H1 (cell line): ENCODE data around the gene MYMX. TPM values are rescaled to one million over a fixed set of nuclear protein-coding genes. Genes with fewer than 3 reads are reported as not detected.

Experiments used
- CTCF ChIA-PET: fragments of 300-600 bp; sonication (Branson Sonifier 250); formaldehyde crosslinking; loops from one replicate; lab custom pipeline; 2021; ENCODE audit not compliant: partially characterized antibody; lab: Charles Lee
- POLR2A ChIA-PET: fragments of 300-600 bp; sonication (Branson Sonifier 250); formaldehyde crosslinking; loops from one replicate; lab custom pipeline; 2021; ENCODE audit warnings: inconsistent platforms; ENCODE audit not compliant: partially characterized antibody; lab: Charles Lee
- DNase-seq, 2 experiments: peaks; one replicate each; pipeline versions ENCODE4 v3.0.0 to v3.0.0-alpha.2; 2010 to 2022; ENCODE audit warnings: low spot score in 2 of 2, low read depth in 1 of 2, mixed read lengths in 1 of 2
- FAIRE-seq: peaks from 2 replicates; lab custom pipeline; 2011; peaks lifted over from hg19 to GRCh38; lab: Jason Lieb, UNC
- H2AFZ ChIP-seq: 2 replicates; pipeline ENCODE4 v1.8.1; 2012; ENCODE audit warnings: low read length, inconsistent platforms
- H2AK5ac ChIP-seq: 2 replicates; pipeline ENCODE4 v1.6.1; 2013; ENCODE audit warnings: low read depth, low read length
- H2BK120ac ChIP-seq: replicated peaks from 2 replicates; pipeline ENCODE3; 2013; ENCODE audit warnings: low read depth, low read length, inconsistent platforms
- H2BK12ac ChIP-seq: 2 replicates; pipeline ENCODE4 v1.6.1; 2013; ENCODE audit warnings: low read depth, low read length
- H2BK15ac ChIP-seq: 2 replicates; pipeline ENCODE4 v1.6.1; 2013; ENCODE audit warnings: low read length
- H2BK20ac ChIP-seq: 2 replicates; pipeline ENCODE4 v1.6.1; 2013; ENCODE audit warnings: low read length
- H2BK5ac ChIP-seq: 2 replicates; pipeline ENCODE4 v1.6.1; 2013; ENCODE audit warnings: low read depth, low read length
- H3K14ac ChIP-seq: 2 replicates; pipeline ENCODE4 v1.6.1; 2013; ENCODE audit warnings: inconsistent platforms; ENCODE audit not compliant: insufficient read length
- H3K18ac ChIP-seq: 2 replicates; pipeline ENCODE4 v1.6.1; 2013; ENCODE audit warnings: low read length; ENCODE audit errors: extremely low read depth
- H3K23ac ChIP-seq: 2 replicates; pipeline ENCODE4 v1.6.1; 2013; ENCODE audit warnings: inconsistent platforms; ENCODE audit not compliant: insufficient read length
- H3K23me2 ChIP-seq: 2 replicates; pipeline ENCODE4 v1.6.1; 2013; ENCODE audit warnings: low read depth, low read length
- H3K27ac ChIP-seq: 2 replicates; pipeline ENCODE4 v1.6.1; 2011; ENCODE audit warnings: low read depth, low read length, inconsistent platforms
- H3K27me3 ChIP-seq, 4 experiments: replicated peaks in 1 of 4; 1 replicate in 1 of 4; 2 replicates in 3 of 4; pipeline versions ENCODE4 v1.6.1 to v1.8.1; 2011 to 2013; ENCODE audit warnings: low read length in 3 of 4, mild to moderate bottlenecking in 3 of 4, inconsistent platforms in 2 of 4, mixed read lengths in 2 of 4, moderate library complexity in 1 of 4; ENCODE audit not compliant: control insufficient read depth in 3 of 4, insufficient read depth in 3 of 4; ENCODE audit errors: extremely low read depth in 1 of 4
- H3K36me3 ChIP-seq, 4 experiments: 2 replicates each; pipeline versions ENCODE4 v1.6.1 to v1.8.1; 2011 to 2013; ENCODE audit warnings: mild to moderate bottlenecking in 4 of 4, low read length in 3 of 4, moderate library complexity in 2 of 4, control low read depth in 1 of 4, inconsistent platforms in 1 of 4; ENCODE audit not compliant: insufficient read depth in 4 of 4, control insufficient read depth in 2 of 4
- H3K4ac ChIP-seq: replicated peaks from 2 replicates; pipeline ENCODE3; 2013; ENCODE audit warnings: low read length, low read depth, mixed read lengths, inconsistent platforms; ENCODE audit not compliant: insufficient read length
- H3K4me1 ChIP-seq, 4 experiments: replicated peaks in 1 of 4; 1 replicate in 1 of 4; 2 replicates in 3 of 4; pipeline versions ENCODE4 v1.6.1 to v1.8.1; 2011 to 2013; ENCODE audit warnings: low read length in 3 of 4, inconsistent platforms in 2 of 4, mixed read lengths in 1 of 4; ENCODE audit not compliant: insufficient read depth in 4 of 4, control insufficient read depth in 3 of 4
- H3K4me2 ChIP-seq, 2 experiments: 2 replicates each; pipeline versions ENCODE4 v1.6.1 to v1.8.1; 2011 to 2013; ENCODE audit warnings: low read depth in 2 of 2, low read length in 2 of 2, control low read depth in 1 of 2, inconsistent platforms in 1 of 2, mild to moderate bottlenecking in 1 of 2; ENCODE audit not compliant: insufficient read depth in 1 of 2
- H3K4me3 ChIP-seq, 4 experiments: fragments of 200-600, 300-600 bp in 1 of 4; sonication (generic), shearing (Covaris generic), sonication (Bioruptor Twin) in 1 of 4; 2 replicates each; pipeline versions ENCODE4 v1.5.1 to v1.8.1; 2011 to 2016; ENCODE audit warnings: low read length in 4 of 4, low read depth in 3 of 4, control low read depth in 2 of 4, inconsistent platforms in 2 of 4, mild to moderate bottlenecking in 2 of 4, mixed read lengths in 1 of 4, moderate library complexity in 1 of 4; ENCODE audit not compliant: insufficient read depth in 2 of 4; ENCODE audit errors: extremely low read depth in 1 of 4
- H3K56ac ChIP-seq: replicated peaks from 2 replicates; pipeline ENCODE3; 2013; ENCODE audit warnings: low read depth, mild to moderate bottlenecking, mixed read lengths, low read length, inconsistent platforms; ENCODE audit not compliant: insufficient read length
- H3K79me1 ChIP-seq: 2 replicates; pipeline ENCODE4 v1.6.1; 2013; ENCODE audit warnings: low read depth, low read length, control low read depth
- H3K79me2 ChIP-seq, 2 experiments: 2 replicates each; pipeline versions ENCODE4 v1.6.1 to v1.8.1; 2012 to 2013; ENCODE audit warnings: low read length in 2 of 2, mild to moderate bottlenecking in 2 of 2, inconsistent platforms in 1 of 2; ENCODE audit not compliant: insufficient read depth in 2 of 2, control insufficient read depth in 1 of 2
- H3K9ac ChIP-seq, 4 experiments: replicated peaks in 1 of 4; 1 replicate in 1 of 4; 2 replicates in 3 of 4; pipeline versions ENCODE4 v1.6.1 to v1.8.1; 2011 to 2013; ENCODE audit warnings: low read depth in 3 of 4, low read length in 3 of 4, control low read depth in 2 of 4, mild to moderate bottlenecking in 2 of 4, moderate library complexity in 2 of 4, inconsistent platforms in 1 of 4; ENCODE audit errors: extremely low read depth in 1 of 4
- H3K9me3 ChIP-seq, 2 experiments: 2 replicates each; pipeline versions ENCODE4 v1.6.1 to v1.8.1; 2012 to 2013; ENCODE audit warnings: mild to moderate bottlenecking in 2 of 2, moderate library complexity in 2 of 2, control low read depth in 1 of 2, inconsistent platforms in 1 of 2, low read depth in 1 of 2, low read length in 1 of 2, mixed read lengths in 1 of 2; ENCODE audit not compliant: insufficient read depth in 2 of 2
- H4K20me1 ChIP-seq, 2 experiments: replicated peaks in 1 of 2; 2 replicates each; pipeline versions ENCODE3 to v1.8.1; 2011 to 2013; ENCODE audit warnings: inconsistent platforms in 2 of 2, low read length in 2 of 2, mild to moderate bottlenecking in 1 of 2; ENCODE audit not compliant: insufficient read depth in 2 of 2, control insufficient read depth in 1 of 2
- H4K5ac ChIP-seq: 2 replicates; pipeline ENCODE4 v1.6.1; 2013; ENCODE audit warnings: low read length, low read depth, mixed read lengths, inconsistent platforms; ENCODE audit not compliant: insufficient read length
- H4K8ac ChIP-seq: 2 replicates; pipeline ENCODE4 v1.8.0; 2013; ENCODE audit warnings: mild to moderate bottlenecking, moderate library complexity, low read length, inconsistent platforms; ENCODE audit not compliant: insufficient read depth; ENCODE audit errors: extremely low read depth
- H4K91ac ChIP-seq: replicated peaks from 2 replicates; pipeline ENCODE3; 2013; ENCODE audit warnings: low read length, mixed read lengths, inconsistent platforms; ENCODE audit not compliant: insufficient read length
- EZH2 ChIP-seq: fragments of 200-600 bp; sonication (generic); IDR thresholded peaks from 2 replicates; pipeline ENCODE4 v1.7.1; 2012; ENCODE audit warnings: low read depth, mild to moderate bottlenecking, moderate library complexity, low read length, inconsistent platforms; ENCODE audit not compliant: severe bottlenecking
- KDM1A ChIP-seq: fragments of 200-600, 300-600 bp; sonication (generic); IDR thresholded peaks from 2 replicates; pipeline ENCODE4 v1.7.1; 2016; ENCODE audit warnings: mild to moderate bottlenecking, low read length, borderline replicate concordance
- MAFK ChIP-seq: IDR thresholded peaks from 2 replicates; pipeline ENCODE4 v1.6.1; 2012; ENCODE audit warnings: low read depth, mild to moderate bottlenecking, improper control_type of control experiment, low read length
- POLR2AphosphoS5 ChIP-seq: IDR thresholded peaks from 2 replicates; pipeline ENCODE4 v1.6.1; 2011; ENCODE audit warnings: low read depth, low read length
- RAD21 ChIP-seq, 2 experiments: IDR thresholded peaks in 1 of 2; conservative IDR thresholded peaks in 1 of 2; 2 replicates each; pipeline ENCODE4 v1.6.1; 2011; ENCODE audit warnings: low read depth in 2 of 2, low read length in 2 of 2, improper control_type of control experiment in 1 of 2, inconsistent platforms in 1 of 2, mild to moderate bottlenecking in 1 of 2, moderate library complexity in 1 of 2
- RBBP5 ChIP-seq: IDR thresholded peaks from 2 replicates; pipeline ENCODE4 v1.7.1; 2012; ENCODE audit warnings: low read depth, mild to moderate bottlenecking, inconsistent platforms, low read length, moderate library complexity, borderline replicate concordance
- SIRT6 ChIP-seq: IDR thresholded peaks from one replicate; pipeline ENCODE4 v1.7.1; 2012; ENCODE audit warnings: low read length, inconsistent platforms
- TAF1 ChIP-seq: IDR thresholded peaks from 2 replicates; pipeline ENCODE4 v1.6.1; 2011; ENCODE audit warnings: mild to moderate bottlenecking, low read depth, low read length
- WGBS, 2 experiments: shearing (Covaris generic) in 1 of 2; methylation state at CpG; one replicate each; pipeline versions ENCODE4 v1.1.6 to v1.1.7; 2013 to 2015; ENCODE audit warnings: low lambda C conversion rate in 2 of 2, mixed read lengths in 2 of 2, inconsistent platforms in 1 of 2, low coverage in 1 of 2, missing lambda C conversion rate in 1 of 2; ENCODE audit not compliant: insufficient replicate concordance in 2 of 2, insufficient coverage in 1 of 2, insufficient read length in 1 of 2; ENCODE audit errors: extremely low coverage in 1 of 2, missing lambda C conversion rate in 1 of 2; 5-methylcytosine and 5-hydroxymethylcytosine counted together
- polyA plus RNA-seq, 7 experiments: library from polyadenylated mRNA; depleted of rRNA in 3 of 7; stranded (reverse) in 5 of 7; unstranded in 2 of 7; fragments of >200 nt in 5 of 7; fragments of 200-250 nt in 2 of 7; gene quantifications; 1 replicate in 5 of 7; 2 replicates in 1 of 7; 4 replicates in 1 of 7; pipeline versions ENCODE4 v1.2.1 to v1.2.3, GENCODE V29; 2011 to 2013; ENCODE audit warnings: missing spikeins in 2 of 7, mixed read lengths in 2 of 7
- total RNA-seq: library from RNA; stranded (reverse); fragmentation: NEBNext Ultra II Directional; extraction: Animal tissue kit (Norgen Biotek cat#: 25700); gene quantifications from 2 replicates; pipeline ENCODE4 v1.2.1, GENCODE V29; 2021
- TF ChIP-seq, protein P1 (sequence below), 3 experiments: IDR thresholded peaks; 1 replicate in 2 of 3; 2 replicates in 1 of 3; pipeline versions ENCODE4 v1.5.1 to v1.6.1; 2011; ENCODE audit warnings: low read length in 3 of 3, mild to moderate bottlenecking in 3 of 3, inconsistent platforms in 2 of 3, low read depth in 1 of 3, moderate library complexity in 1 of 3; ENCODE audit not compliant: insufficient read depth in 1 of 3; ENCODE audit errors: control extremely low read depth in 1 of 3

Gene MYMX
- total and polyA plus RNA-seq, 2 of the 8 experiments (the other 6 are each of a cell fraction or from before 2014, with no cell fraction given), result 4.7 to 6.9 TPM

DNA sequence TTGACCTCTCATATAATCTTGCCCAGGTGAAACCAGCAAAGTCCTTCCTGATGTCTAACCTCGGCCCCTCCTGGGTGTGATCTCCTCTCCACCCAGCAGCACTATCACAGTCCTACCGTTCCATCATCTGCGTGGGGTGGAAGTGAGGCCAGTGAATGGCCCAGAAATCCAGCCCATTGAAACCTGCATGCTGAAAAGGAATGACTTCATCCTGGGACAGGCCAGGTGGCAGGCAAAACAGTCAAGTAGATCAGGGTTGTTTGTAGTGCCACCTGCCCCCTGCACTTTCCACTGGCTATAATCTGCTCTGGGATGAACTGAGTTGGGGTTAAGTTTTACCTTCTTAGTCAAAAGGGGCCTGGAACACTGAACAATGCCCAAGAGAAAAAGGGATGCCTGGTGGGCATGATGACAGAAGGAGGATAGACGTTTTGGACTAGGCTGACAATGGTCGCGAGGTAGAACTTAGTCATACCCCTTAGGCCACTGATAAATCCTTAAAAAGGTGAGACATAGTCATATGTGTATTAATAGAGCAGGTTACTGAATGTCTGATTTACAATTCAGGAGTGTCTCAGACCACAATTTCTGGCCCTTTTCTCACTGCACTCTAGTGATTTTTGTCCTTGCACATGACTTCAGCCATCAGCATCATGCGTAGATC is 22.1 kb downstream of the MYMX start:
- FAIRE-seq, result no peak
- CTCF ChIA-PET, result interaction anchor here (0.7 to 5.6 kb wide), 6 partner anchors 8 to 143 kb away, joined by 3 to 129 read pairs (median 3); partner anchors contain the start of genes HSP90AB1 and SLC29A1
- H3K27ac ChIP-seq, result no peak overlapping the region
- peak; percentile 55; the same call in 1 of the 2 replicates for TF ChIP-seq POLR2AphosphoS5
- TF ChIP-seq SIRT6, result no peak
- TF ChIP-seq TAF1, result no peak
- TF ChIP-seq EZH2, result no peak
- no peak for TF ChIP-seq RBBP5
- TF ChIP-seq MAFK, result no peak
- TF ChIP-seq RAD21 (IDR thresholded peaks at IDR 0.05 in 1 of 2, conservative IDR thresholded peaks at IDR 0.05 in 1 of 2; ENCODE audit: low read depth in 2 of 2, low read length in 2 of 2), result no peak
- TF ChIP-seq, protein P1, sequence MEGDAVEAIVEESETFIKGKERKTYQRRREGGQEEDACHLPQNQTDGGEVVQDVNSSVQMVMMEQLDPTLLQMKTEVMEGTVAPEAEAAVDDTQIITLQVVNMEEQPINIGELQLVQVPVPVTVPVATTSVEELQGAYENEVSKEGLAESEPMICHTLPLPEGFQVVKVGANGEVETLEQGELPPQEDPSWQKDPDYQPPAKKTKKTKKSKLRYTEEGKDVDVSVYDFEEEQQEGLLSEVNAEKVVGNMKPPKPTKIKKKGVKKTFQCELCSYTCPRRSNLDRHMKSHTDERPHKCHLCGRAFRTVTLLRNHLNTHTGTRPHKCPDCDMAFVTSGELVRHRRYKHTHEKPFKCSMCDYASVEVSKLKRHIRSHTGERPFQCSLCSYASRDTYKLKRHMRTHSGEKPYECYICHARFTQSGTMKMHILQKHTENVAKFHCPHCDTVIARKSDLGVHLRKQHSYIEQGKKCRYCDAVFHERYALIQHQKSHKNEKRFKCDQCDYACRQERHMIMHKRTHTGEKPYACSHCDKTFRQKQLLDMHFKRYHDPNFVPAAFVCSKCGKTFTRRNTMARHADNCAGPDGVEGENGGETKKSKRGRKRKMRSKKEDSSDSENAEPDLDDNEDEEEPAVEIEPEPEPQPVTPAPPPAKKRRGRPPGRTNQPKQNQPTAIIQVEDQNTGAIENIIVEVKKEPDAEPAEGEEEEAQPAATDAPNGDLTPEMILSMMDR (IDR thresholded peaks at IDR 0.05; ENCODE audit: control extremely low read depth in 1 of 3, insufficient read depth in 1 of 3, low read depth in 1 of 3, low read length in 3 of 3), result no peak
- TF ChIP-seq KDM1A, result no peak

More for the DNA sequence above, 22.1 kb downstream of the MYMX start:
- H3K14ac ChIP-seq, result no peak overlapping the region
- no peak overlapping the region for H3K18ac ChIP-seq
- H3K9me3 ChIP-seq, result no peaks in the 10 kb centered on the region
- H3K79me2 ChIP-seq, result no peaks in the 10 kb centered on the region
- H3K56ac ChIP-seq, result no peak overlapping the region
- no peak overlapping the region for H2AFZ ChIP-seq
- peaks cover 4 to 13% (median 9%) of the 10 kb centered on the region in 4 experiments; a peak in 6 of 7 replicates for H3K4me1 ChIP-seq
- no peak overlapping the region for H2BK5ac ChIP-seq
- H3K4ac ChIP-seq, result no peak overlapping the region
- 77% methylated on average over 7 of the region's 7 CpGs; no CpG with 5 or more reads in 1 of the 2 experiments for WGBS, 2 experiments
- H2BK12ac ChIP-seq, result no peak overlapping the region
- peak overlapping the region; percentile 25 to 84; a peak in 1 of 4 replicates for H3K4me2 ChIP-seq
- H4K5ac ChIP-seq, result no peak overlapping the region
- 0 out of 2 replicates have a peak overlapping the region, but pooled peaks have one; percentile 6 for H2AK5ac ChIP-seq
- no peaks in the 10 kb centered on the region; a peak in 1 of 7 replicates for H3K27me3 ChIP-seq
- peaks cover 6 to 11% (median 8%) of the 10 kb centered on the region in 4 experiments; a peak in 6 of 8 replicates for H3K36me3 ChIP-seq
- no peak overlapping the region for H4K91ac ChIP-seq
- no peaks in the 10 kb centered on the region for H3K79me1 ChIP-seq
- H3K4me3 ChIP-seq, result no peak overlapping the region
- peaks cover 2% of the 10 kb centered on the region in 2 experiments for H4K20me1 ChIP-seq
- DNase-seq, result no peak
- H3K23me2 ChIP-seq, result peaks cover 4% of the 10 kb centered on the region; the same call in 1 of the 2 replicates
- H2BK15ac ChIP-seq, result no peak overlapping the region
- H3K23ac ChIP-seq, result no peak overlapping the region
- H3K9ac ChIP-seq, result no peak overlapping the region
- no peak overlapping the region for H4K8ac ChIP-seq
- no peak overlapping the region for H2BK120ac ChIP-seq
- H2BK20ac ChIP-seq, result no peak overlapping the region
- POLR2A ChIA-PET, result interaction anchor here (1.0 to 21.0 kb wide), 6 partner anchors 7 to 66 kb away, joined by 3 to 581 read pairs (median 49); partner anchors contain the start of genes HSP90AB1, SLC29A1 and SLC35B2
